Measurements from ENCODE around the gene RING1. TPM values are rescaled to one million over a fixed set of nuclear protein-coding genes. Genes with fewer than 3 reads are reported as not detected.

Gene RING1
- total RNA-seq (2014; rRNA removed; shearing (Covaris generic)): 44.2 and 48.5 TPM in 2 replicates

DNA sequence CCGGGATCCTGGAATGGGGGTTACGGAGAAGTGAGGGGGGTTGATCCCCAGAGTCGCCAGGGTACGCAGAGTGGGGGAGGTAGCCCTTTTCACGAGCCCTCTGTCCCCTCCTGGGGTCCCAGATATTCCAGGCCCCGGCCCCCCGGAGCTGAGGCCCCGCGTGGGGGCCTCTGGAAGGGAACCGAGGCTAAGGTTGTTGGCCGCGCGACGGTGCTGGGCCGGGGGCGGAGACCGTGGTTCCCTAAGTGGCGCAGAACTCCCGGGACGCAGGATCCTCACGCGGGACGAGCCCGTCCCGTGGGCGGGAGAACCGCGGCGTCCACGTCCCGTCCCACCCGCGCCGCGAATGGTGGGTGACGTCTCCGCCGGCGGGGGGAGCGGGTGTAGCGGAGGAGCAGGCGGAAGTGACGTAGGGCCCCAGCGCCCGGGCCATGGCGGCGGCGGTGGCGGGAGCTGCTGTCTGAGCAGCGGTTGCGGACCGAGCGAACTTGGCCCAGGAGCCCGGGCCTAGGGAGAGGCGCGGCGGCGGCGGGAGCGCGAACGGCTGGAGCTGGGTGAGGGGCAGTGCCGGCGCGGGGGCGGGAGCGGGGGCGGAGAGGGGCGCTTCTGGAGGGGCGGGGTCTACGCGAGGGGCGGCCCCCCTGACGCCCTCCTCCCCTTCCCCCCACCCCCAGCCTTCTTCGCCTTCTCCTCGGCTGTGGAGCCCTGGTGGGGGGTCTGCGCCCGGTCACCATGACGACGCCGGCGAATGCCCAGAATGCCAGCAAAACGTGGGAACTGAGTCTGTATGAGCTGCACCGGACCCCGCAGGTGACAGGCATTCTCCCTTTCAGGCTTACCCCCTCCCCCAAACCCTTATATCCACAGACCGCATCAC, at the start of gene RING1:
TSS of gene RING1 (plus strand) at position 410 of the 877 bp plus-strand sequence. CDS start at position 733, 323 bp downstream.
- DNase-seq (ENCODE audit: low read depth): peak; percentile 80

DNA sequence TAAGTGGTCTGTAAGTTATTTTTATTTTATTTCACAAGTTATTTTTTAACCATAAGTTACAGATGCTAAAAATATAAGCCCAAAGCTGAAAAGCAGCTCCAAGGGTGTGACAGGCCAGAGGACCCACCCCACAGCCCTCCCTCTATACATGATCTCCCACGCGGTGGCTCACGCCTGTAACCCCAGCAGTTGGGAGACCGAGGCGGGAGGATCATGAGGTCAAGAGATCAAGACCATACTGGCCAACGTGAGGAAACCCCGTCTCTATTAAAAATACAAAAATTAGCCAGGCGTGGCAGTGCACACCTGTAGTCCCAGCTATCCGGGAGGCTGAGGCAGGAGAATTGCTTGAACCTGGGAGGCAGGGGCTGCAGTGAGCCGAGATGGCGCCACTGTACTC, 48.2 kb upstream of the RING1 start:
- no peak for DNase-seq (ENCODE audit: low read depth)

DNA sequence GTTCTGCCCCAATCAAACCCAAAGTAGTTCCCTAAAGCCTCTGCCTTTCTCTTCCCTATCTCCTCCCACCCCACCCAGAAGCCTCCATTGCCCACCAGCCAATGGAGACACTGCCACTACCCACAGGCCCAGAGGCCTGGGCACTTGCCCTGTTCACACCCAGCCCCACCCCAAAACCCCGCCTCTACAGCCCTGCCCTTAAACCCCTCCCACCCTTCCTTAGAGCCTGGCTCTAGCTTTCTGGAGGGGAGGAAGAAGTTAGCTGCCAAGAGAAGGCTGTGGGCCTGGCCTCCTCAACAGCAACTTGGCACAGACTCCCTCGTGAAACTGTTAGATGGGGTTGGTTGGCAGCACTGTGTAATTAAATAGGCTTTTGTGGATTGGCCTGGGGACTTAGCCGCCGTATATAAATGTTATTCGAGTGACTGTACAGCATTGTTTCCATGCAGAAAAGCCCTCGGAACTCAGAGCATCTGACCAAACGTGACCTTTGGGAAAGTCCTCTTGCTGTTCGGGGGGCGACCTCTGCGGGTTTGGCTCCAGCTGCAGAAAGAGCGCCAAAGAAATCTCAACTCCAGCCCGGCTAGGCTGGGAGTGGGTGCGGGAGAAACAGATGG, 47.5 kb upstream of the RING1 start:
- DNase-seq (ENCODE audit: low read depth): peak; percentile 99

DNA sequence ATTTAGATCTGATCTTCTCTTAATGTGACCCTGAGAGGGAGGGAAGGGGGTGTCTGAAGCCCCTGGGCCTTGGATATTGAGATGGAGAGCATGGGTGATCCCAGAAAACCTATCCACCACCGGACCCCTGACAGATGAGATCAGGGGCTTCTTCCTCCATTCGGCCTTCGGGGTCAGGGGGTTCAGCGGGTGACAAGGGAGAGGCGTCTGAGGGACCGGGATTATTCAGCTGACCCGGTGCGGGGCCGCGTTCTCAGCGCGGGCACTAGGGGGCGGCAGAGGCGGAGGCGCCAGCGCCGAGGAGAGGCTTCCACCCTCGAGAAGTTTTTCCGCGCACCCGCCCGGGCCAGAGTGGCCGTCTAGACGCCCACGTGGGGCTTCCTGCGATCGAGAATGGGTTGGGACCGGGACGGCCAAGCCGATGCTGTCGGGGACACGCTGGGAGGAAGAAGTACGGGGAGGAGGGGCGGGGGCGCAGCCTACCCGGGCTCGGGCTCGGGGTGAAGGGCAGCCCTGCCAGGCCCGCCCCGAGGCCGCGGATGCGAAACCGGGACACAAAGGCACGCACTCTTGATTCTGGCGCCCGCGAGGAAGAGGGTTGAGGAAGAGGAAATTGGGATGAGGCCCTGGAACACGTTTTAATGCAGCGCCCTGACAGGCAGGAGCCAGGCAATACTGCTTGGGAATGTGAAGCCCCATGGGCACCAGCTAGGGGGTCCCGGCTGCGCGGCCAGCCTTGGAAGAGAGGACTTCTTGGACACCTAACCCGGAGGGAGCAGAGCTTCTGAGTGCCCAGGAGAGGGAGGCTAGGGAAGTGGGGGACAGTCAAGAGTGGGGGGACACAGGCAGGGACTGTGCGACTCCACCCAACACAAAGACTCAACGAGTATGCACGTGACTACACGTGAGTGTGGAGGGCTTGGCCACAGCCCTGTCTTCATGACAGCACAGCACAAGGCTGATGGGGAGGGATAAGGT, 46.7 kb upstream of the RING1 start:
- DNase-seq (ENCODE audit: low read depth): peak; percentile 70

DNA sequence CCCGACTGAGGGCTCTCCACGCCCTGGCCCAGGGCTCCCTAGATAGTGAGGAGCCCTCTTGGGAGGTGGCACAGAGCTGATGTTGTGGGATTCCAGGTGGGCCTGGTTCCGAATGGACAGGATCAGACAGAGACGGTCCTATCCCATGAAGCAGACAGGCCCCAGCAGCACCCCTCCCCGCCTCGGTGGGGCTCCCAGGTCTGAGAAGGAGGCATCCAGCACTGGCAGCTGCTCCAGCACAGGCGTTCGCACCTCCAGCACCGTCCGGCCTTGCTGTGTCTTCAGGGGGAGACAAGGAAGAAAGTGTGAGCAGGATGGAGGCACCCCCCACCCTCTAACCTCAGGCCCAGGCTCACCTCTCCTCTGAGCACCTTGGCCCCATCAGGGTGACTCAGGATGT, 44.8 kb upstream of the RING1 start:
- no peak for DNase-seq (ENCODE audit: low read depth)

DNA sequence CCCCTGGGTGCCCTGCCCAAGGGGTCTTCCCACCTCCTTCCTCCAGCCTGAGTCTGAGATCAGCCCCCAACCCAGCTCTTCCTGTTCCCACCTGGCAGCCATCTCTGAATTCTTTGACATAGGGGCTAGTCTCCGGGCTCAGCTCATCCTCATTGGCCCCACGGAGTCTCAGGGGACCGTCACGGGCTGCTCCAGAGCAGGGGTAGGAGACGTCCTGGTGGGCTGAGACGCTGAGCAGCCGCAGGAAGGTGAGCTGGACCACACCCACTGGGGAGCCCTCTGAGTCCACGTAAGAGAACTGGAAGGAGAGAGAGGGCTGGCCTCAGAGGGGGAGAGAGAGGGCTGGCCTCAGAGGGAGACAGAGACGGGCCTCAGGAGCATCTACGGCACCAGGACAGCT, 44.1 kb upstream of the RING1 start:
- DNase-seq (ENCODE audit: low read depth): no peak

DNA sequence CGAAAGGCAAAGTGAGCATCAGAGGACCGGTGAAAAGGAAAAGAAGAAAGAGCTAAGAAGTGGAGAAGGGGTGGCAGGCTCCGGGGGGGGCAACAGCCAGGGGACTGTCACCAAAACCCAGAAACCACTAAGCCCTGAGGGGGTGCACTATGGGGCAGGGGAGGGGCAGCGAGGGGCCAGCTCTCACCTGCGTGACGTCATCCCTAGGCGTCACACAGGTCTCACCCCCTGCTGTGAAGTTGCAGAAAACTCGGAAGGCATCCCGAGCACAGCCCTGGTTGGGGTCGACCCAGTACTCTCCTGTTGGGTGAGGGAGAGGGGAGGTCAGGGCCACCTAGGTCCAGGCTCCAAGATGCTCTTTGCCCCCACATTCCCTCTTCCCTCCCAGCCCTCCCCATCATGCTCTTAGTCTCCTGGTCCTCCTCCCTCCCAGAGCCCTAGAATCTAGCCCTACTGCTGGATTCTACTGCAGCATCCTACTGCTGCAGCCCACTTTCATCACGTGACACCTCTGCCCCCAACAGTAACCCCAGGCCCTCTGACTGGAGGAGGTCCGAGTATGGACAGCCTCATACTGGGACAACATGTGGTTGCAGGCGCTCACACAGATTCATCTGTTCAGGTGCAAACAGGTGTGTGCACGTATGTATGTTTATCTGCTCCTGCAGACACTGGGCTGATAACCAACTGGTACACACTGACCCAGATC, 43.5 kb upstream of the RING1 start:
- no peak for DNase-seq (ENCODE audit: low read depth)

DNA sequence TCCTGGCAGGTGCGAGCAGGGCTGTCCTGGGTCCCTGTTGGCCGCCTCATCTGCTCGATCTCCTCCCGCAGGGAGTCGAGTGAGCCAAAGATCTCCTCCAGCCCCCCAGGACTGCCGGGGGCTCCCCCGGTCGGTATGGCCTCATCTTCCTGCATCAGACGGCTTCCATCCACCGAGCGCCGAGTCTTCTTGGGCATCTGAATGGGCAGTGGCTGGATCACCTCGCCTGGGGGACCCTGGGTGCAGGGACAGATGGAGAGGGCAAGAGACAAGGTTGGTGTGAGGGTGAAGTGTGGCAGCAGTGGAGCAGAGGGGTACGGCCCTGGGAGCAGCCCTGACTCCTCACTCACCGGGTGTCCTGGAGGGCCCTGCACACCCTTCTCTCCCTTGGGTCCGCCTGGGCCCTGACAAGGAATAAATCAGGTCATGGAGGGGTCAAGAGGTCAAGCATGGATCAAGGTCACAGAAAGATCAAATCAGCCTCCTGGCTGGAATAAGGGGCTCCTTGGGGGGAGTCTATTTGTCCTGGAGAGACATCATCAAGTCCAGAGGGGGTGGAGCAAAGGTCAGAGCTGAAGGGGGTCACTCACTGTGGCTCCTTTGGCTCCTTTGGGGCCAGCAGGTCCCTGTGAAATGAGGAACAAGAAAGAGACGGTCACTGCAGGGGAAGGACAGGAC, 42.6 kb upstream of the RING1 start:
- no peak for DNase-seq (ENCODE audit: low read depth)

DNA sequence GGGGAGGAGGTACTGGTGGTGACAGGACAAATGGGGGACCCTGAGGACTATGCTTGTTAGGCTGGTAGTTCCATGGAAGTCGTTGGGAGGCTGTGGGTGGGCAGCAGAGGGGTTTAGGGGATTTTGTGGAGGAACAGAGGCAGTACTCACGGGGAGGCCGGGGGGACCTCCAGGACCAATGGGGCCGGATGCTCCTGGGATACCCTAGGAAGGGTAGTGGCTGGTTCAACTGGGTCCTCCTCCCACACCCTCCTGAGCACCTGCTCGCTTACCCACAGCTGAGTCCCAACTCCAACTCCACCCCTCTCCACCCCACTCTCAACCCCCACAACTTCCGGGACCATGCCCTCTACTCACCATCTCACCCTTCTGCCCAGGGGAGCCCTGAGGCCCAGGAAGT, 41.9 kb upstream of the RING1 start:
- no peak for DNase-seq (ENCODE audit: low read depth)

DNA sequence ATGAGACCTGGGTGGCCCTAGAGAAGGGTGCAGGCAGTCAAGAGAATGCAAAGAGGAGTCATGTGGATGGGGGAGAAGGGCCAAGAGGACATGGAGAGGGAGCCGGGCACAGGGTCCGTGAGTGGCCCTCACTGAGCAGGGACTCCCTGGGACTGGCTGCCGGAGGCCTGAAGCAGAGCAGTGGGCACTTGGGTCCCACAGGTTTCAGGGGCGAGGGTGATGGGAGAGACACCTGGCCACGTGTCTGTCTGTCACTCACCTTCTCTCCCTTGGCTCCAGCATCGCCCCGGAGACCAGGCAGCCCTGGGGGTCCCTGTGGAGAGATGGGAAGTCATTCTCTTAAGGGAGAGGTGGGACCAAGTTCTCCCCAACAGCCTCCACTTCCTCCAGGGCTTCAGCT, 41.5 kb upstream of the RING1 start:
- no peak for DNase-seq (ENCODE audit: low read depth)

DNA sequence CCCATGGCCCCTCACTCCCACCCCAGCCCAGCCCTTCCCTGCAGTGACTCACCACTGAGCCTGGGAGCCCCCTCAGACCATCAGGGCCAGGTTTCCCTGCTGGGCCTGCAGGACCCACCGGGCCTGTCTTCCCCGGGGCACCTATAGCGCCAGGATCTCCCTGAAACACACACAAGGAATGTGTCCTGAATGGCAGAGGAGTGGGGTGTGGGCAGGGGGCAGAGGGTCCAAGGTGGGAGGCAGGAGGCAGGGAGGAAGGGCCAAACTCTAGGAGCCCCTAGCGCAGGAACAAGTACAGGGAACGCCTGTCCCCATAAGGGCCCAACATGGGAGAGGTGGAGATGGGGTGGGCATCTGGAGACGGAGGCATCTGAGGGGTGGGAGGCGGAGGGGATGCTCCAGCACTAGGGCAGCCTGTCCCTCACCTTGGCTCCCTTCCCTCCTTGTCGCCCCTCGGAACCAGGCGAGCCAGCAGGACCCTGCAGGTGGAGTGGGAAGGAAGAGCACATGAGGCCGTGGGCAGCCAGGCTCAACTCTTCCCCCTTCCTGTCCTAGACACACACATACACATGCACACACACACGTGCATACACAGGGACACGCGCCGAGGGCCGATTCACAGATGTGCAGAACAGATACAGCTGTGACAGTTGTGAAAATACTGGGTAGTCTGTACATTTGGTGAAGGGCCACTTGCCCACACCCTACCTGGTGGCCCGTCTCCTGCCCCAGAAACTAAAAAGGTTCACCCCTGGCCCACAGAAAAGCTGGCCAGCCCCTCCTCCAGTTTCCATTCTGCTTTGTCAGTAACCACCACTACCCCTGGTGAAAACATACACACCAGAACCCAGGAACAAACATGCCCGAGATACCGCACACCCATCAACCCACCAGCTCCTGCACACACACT, 40.7 kb upstream of the RING1 start:
- DNase-seq (ENCODE audit: low read depth): no peak

DNA sequence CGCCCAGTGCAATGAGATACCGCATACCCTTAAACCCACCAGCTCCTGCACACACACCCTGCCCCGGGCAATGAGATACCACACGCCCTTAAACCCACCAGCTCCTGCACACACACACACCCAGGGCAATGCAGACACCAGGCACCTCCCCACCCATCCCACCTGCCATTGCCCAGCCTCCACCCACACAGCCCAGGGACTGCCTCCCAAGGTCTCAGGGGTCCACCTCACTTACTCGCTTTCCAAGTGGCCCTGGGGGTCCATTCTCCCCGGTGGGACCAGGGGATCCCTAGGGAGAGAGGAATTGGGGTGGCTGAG, 40.1 kb upstream of the RING1 start:
- DNase-seq (ENCODE audit: low read depth): no peak

DNA sequence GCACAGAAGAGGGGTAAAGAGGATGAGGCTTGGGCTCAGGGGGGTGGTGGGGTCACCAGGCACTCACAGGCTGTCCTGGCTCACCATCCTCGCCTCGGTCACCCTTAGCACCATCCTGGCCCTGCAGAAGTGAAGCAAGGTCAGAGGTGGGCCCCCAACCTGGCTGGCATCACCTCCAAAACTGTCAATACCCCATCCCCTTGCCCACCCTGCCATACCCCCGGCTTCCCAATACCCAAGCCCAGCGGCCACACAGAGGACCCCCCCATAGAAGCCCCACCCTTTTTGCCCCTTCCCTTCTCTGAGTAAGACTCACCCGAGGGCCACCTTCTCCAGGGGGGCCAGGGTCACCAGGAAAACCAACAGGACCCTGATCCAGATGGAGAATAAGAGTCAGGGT, 39.7 kb upstream of the RING1 start:
- DNase-seq (ENCODE audit: low read depth): no peak

DNA sequence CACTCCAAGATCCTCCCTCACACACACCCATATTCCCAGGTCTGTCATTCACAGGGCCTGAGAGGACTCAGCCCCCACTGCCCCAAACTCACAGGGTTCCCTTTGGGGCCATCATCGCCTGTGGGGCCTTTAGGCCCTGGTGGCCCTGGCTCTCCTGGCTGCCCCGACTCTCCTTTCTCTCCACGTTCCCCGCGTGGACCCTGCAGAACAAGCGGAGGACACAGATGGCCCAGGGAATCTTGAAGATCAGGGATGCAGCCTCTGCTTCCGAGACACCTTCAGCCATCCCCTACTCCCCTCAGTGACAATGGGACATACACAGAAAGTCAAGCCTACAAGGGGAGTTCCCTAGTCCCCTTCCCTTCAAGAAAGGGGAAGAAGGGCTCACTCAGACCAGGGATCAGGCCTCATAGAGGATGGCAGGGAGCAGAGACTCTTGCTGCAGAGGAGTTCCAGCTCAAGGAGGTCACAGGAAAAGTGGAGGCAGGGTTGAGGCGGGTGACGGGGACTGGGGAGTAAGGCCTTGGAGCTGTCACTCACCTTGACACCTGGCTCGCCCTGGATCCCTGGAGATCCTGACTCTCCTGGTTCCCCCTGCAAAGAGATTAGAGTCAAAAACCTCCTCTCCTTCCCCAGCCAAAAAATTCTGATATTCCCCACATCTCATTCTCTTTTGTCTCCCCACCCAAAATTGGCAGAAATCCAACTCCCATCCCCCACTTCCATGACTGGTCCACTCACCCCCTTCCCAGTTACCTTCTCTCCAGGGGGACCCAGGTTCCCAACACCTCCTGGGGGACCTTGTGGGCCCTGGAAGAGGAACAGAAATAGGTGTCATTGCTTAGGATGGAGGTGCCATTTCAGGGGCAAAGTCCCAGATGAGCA, 38.8 kb upstream of the RING1 start:
- DNase-seq (ENCODE audit: low read depth): no peak

DNA sequence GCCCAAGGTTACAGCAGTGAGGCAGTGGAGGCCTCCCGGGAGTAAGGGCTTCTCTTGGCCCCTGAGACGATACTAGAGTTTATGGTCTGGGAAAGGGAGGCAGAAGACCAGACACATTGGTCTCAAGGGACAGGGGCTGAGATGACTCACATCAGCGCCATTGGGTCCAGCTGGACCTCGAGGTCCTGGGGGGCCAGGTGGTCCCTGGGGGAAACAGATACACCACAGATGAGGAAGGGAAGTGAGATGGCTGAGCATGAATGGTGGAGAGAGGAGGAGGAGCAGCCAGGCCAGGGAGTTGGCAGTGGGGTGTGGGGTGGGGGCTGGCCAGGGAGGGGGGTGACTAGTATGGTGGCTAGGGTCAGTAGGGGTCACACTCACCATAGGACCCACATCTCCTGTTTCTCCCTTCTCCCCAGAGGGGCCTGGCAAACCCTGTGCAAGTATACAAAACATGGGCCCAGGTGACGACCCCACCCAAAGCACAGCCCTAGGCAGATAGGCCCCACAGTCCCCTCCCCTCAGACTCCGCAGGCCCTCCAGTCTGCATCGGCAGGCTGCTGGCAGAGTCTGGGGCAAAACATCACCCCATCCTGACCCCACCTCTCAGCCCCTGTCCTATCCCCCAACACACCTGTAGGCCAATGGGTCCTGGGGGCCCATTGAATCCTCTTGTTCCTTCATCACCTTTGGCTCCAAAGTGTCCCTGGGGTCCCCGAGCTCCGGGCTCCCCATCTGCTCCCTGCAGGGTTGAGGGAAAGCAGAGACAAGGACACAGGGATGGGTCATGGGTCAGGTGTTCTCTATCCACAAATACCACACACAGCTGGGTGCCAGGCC, 37.9 kb upstream of the RING1 start:
- DNase-seq (ENCODE audit: low read depth): no peak

DNA sequence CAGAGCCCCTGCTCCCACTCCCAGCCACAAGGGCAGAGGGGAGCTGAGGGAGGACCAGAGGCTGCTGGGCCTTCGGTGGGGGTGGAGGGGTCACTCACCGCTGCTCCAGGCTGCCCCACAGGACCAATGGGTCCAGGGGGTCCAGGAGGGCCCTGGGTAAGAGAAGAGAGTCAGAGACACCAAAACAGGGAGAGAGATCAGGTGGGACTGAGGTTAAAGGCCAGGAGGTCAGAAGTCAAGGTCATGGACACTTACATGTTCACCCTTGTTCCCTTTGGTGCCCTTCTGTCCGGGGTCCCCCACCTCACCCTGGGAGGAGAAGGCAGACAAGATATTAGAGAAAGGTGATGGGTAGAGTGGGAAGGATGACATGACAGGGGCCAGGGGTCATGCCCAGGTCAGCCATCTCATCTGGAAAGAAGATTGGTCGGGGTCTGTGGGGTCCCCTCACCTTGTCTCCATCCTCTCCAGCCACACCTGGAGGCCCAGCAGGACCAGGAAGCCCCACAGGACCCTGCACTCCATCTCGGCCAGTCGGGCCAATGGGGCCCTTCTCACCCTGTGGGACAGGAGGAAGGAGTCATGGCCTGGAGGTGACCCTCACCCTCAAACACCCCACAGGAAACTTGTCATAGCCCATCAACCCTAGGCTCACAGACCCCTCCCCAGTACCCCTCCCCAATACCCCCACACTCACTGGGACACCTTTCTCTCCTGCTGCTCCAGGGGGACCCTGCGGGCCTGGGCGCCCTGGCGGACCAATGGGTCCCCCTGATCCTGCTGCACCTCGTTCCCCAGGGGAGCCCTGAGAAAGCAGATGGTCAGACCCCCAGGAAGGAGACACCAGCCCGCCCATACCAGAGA, 37.1 kb upstream of the RING1 start:
- no peak for DNase-seq (ENCODE audit: low read depth)
